Ascending aorta (tissue), 2 donors: ENCODE data around the gene PLN. TPM values are rescaled to one million over a fixed set of nuclear protein-coding genes. Genes with fewer than 3 reads are reported as not detected.

Experiments
- DNase-seq, 2 donors: peaks; one replicate each; pipeline ENCODE4 v3.0.0-alpha.2; 2019; ENCODE audit warnings: low spot score in 2 of 2
- H3K27ac ChIP-seq, 2 donors: fragments of 200-600 bp; sonication (generic); one replicate each; pipeline ENCODE4 v1.5.1; 2016 to 2017; ENCODE audit warnings: mild to moderate bottlenecking in 1 of 2
- H3K27me3 ChIP-seq: fragments of 200-600 bp; sonication (generic); one replicate; pipeline ENCODE4 v1.5.1; 2017
- H3K36me3 ChIP-seq, 2 donors: fragments of 200-600 bp; sonication (generic); one replicate each; pipeline ENCODE4 v1.5.1; 2016
- H3K4me1 ChIP-seq, 2 donors: fragments of 200-600 bp; sonication (generic); one replicate each; pipeline ENCODE4 v1.5.1; 2016 to 2017; ENCODE audit warnings: mild to moderate bottlenecking in 1 of 2
- H3K4me3 ChIP-seq, 2 donors: fragments of 200-600 bp; sonication (generic); one replicate each; pipeline ENCODE4 v1.5.1; 2016 to 2017; ENCODE audit warnings: mild to moderate bottlenecking in 1 of 2
- H3K9me3 ChIP-seq, 2 donors: fragments of 200-600 bp; sonication (generic); one replicate each; pipeline ENCODE4 v1.5.1; 2016
- intact Hi-C: fragments of 100-400 bp; cut with DNase I; formaldehyde crosslinking; loops from one replicate; pipeline ENCODE4 v1.15.1; 2023
- total RNA-seq: library from RNA; depleted of rRNA; stranded (reverse); fragments of >200 nt; gene quantifications from one replicate; pipeline ENCODE4 v1.1.0, GENCODE V29; 2016
- TF ChIP-seq, protein P1 (sequence below), 3 experiments: fragments of 200-600 bp in 2 of 3; fragments of 450-650 bp in 1 of 3; sonication (generic) in 2 of 3; IDR thresholded peaks; one replicate each; pipeline ENCODE4 v1.5.1; 2016 to 2019; ENCODE audit warnings: antibody characterized with exemption in 3 of 3, mild to moderate bottlenecking in 1 of 3, moderate library complexity in 1 of 3

The PLN gene
- total RNA-seq, 1 donor from 2014 or later, result 129 TPM

GRCh38 chr6:118558464-118559217 is 10.5 kb downstream of the PLN start:
- peak overlapping the region; percentile 29 to 42 for H3K27ac ChIP-seq
- no peak for DNase-seq
- H3K9me3 ChIP-seq, result no peaks in the 10 kb centered on the region
- intact Hi-C loops, result loop anchor here (5.0 kb wide), 1 partner anchor 94 kb away; the partner anchor contains the start of gene CEP85L
- peak overlapping the region in 1 of 2 donors; percentile 69 for H3K4me3 ChIP-seq
- TF ChIP-seq, protein P1, sequence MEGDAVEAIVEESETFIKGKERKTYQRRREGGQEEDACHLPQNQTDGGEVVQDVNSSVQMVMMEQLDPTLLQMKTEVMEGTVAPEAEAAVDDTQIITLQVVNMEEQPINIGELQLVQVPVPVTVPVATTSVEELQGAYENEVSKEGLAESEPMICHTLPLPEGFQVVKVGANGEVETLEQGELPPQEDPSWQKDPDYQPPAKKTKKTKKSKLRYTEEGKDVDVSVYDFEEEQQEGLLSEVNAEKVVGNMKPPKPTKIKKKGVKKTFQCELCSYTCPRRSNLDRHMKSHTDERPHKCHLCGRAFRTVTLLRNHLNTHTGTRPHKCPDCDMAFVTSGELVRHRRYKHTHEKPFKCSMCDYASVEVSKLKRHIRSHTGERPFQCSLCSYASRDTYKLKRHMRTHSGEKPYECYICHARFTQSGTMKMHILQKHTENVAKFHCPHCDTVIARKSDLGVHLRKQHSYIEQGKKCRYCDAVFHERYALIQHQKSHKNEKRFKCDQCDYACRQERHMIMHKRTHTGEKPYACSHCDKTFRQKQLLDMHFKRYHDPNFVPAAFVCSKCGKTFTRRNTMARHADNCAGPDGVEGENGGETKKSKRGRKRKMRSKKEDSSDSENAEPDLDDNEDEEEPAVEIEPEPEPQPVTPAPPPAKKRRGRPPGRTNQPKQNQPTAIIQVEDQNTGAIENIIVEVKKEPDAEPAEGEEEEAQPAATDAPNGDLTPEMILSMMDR (IDR thresholded peaks at IDR 0.05), result no peak
- H3K27me3 ChIP-seq, result no peaks in the 10 kb centered on the region
- peaks cover 16 to 54% of the 10 kb centered on the region in 2 donors for H3K36me3 ChIP-seq
- H3K4me1 ChIP-seq, result peaks cover 0 to 22% of the 10 kb centered on the region in 2 donors

DNA sequence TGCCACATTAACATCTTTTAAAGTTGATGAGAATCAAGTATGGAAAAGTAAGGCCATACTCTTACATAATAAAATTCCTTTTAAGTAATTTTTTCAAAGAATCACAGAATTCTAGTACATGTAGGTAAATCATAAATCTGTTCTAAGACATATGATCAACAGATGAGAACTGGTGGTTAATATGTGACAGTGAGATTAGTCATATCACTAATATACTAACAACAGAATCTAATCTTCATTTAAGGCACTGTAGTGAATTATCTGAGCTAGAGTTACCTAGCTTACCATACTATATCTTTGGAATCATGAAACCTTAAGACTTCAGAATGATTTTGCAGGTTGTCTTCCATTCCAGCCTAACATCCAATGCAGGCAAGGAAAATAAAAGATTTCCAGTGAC is 11.6 kb downstream of the PLN start:
- intact Hi-C loops, result loop anchor here (5.0 kb wide), 1 partner anchor 93 kb away; the partner anchor contains the start of gene CEP85L
- no peaks in the 10 kb centered on the region for H3K9me3 ChIP-seq
- DNase-seq, result no peak
- peak overlapping the region in 1 of 2 donors; percentile 29 for H3K27ac ChIP-seq
- peaks cover 16 to 43% of the 10 kb centered on the region in 2 donors for H3K36me3 ChIP-seq
- peak overlapping the region in 1 of 2 donors; percentile 69 for H3K4me3 ChIP-seq
- H3K4me1 ChIP-seq, result peaks cover 0 to 22% of the 10 kb centered on the region in 2 donors
- TF ChIP-seq, protein P1 (IDR thresholded peaks at IDR 0.05), result no peak
- H3K27me3 ChIP-seq, result no peaks in the 10 kb centered on the region

GRCh38 chr6:118562248-118562647 is 14.2 kb downstream of the PLN start:
- TF ChIP-seq, protein P1 (IDR thresholded peaks at IDR 0.05), result no peak
- intact Hi-C loops, result no loop called here
- H3K4me1 ChIP-seq, result peaks cover 0 to 22% of the 10 kb centered on the region in 2 donors

GRCh38 chr6:118562959-118563358 is 14.9 kb downstream of the PLN start:
- peak overlapping the region; percentile 22 to 56 for H3K27ac ChIP-seq

More at GRCh38 chr6:118562248-118562647, 14.2 kb downstream of the PLN start:
- H3K36me3 ChIP-seq, result peaks cover 19 to 31% of the 10 kb centered on the region in 2 donors
- H3K27ac ChIP-seq, result peak overlapping the region; percentile 22 to 56
- H3K4me3 ChIP-seq, result no peak overlapping the region
- H3K9me3 ChIP-seq, result no peaks in the 10 kb centered on the region
- H3K27me3 ChIP-seq, result no peaks in the 10 kb centered on the region
- no peak for DNase-seq

GRCh38 chr6:118565311-118565960 is 17.3 kb downstream of the PLN start:
- no peak for DNase-seq
- intact Hi-C loops, result no loop called here
- no peaks in the 10 kb centered on the region for H3K9me3 ChIP-seq
- no peak overlapping the region for H3K4me3 ChIP-seq
- peaks cover 7 to 14% of the 10 kb centered on the region in 2 donors for H3K36me3 ChIP-seq
- peaks cover 0 to 9% of the 10 kb centered on the region in 2 donors for H3K4me1 ChIP-seq
- H3K27ac ChIP-seq, result no peak overlapping the region
- TF ChIP-seq, protein P1 (IDR thresholded peaks at IDR 0.05), result peak in 1 of 3 experiments; percentile 17
- no peaks in the 10 kb centered on the region for H3K27me3 ChIP-seq

More at GRCh38 chr6:118562959-118563358, 14.9 kb downstream of the PLN start:
- no peak for DNase-seq
- Histone ChIP-seq H3K36me3 (peaks cover 19 to 31% of the 10 kb centered on the region in 2 donors), H3K4me1 (peaks cover 0 to 20% of the 10 kb centered on the region in 2 donors), H3K27me3 (no peaks in the 10 kb centered on the region), H3K4me3 (no peak overlapping the region), H3K9me3 (no peaks in the 10 kb centered on the region)
- intact Hi-C loops, result no loop called here
- TF ChIP-seq, protein P1 (IDR thresholded peaks at IDR 0.05), result no peak
